ENCODE results near the gene COL18A1. TPM values are rescaled to one million over a fixed set of nuclear protein-coding genes. Genes with fewer than 3 reads are reported as not detected.

The COL18A1 gene
- total and polyA plus RNA-seq, 10 donors: 35.0 to 208 (median 86.4) TPM

DNA sequence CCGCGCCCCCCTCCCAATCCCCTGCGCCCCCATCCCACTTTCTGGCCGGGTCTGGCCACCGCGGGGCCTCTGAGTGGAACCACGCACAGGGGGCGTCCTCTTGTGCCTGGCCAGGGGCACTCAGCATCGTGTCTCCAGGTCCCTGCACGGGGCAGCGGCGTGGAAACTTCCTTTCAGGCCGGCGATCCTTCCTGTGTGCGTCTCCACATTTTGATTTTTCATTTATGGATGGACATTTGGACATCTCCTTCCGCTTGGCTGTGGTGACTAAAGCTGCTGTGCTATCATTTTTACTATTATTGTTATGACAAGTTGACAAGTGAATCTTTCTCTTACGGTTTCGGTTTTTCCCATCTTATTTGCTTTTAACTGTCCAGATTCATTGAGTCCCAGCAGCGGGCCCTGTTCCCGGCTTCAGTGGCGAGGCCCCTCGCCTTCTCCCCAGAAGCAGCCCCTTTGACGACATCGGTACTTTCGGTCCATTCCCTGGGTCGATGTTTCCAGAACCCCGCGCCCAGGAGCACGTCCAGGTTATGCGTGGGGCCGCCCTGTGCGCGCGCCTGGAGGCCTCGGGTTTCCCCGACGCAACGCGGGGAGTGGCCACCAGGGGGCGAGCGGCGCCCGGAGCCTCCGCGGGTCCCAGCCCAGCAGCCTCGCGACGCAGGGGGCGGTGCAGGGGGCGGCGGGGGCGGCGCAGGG is 149.7 kb downstream of the COL18A1 start:
- peaks cover 18 to 53% (median 48%) of the 10 kb centered on the region in 6 donors for H3K4me1 ChIP-seq
- intact Hi-C loops (cut with DNase I; ENCODE audit: low total_unique reads): no loop called here
- peak overlapping the region; percentile 54 to 79 (median 59) for H3K4me3 ChIP-seq
- 0 to 2% (median 1%) methylated on average over 22 to 53 of the region's 53 CpGs for WGBS, 5 donors
- no peaks in the 10 kb centered on the region for H3K9me3 ChIP-seq
- H3K27ac ChIP-seq: peak overlapping the region; percentile 72 to 95 (median 88)
- DNase-seq: peak; percentile 98
- TF ChIP-seq POLR2AphosphoS5 (IDR thresholded peaks at IDR 0.05) (peak; percentile 82 to 88 (median 83)), POLR2A (IDR thresholded peaks at IDR 0.05) (no peak)
- TF ChIP-seq, protein P1, sequence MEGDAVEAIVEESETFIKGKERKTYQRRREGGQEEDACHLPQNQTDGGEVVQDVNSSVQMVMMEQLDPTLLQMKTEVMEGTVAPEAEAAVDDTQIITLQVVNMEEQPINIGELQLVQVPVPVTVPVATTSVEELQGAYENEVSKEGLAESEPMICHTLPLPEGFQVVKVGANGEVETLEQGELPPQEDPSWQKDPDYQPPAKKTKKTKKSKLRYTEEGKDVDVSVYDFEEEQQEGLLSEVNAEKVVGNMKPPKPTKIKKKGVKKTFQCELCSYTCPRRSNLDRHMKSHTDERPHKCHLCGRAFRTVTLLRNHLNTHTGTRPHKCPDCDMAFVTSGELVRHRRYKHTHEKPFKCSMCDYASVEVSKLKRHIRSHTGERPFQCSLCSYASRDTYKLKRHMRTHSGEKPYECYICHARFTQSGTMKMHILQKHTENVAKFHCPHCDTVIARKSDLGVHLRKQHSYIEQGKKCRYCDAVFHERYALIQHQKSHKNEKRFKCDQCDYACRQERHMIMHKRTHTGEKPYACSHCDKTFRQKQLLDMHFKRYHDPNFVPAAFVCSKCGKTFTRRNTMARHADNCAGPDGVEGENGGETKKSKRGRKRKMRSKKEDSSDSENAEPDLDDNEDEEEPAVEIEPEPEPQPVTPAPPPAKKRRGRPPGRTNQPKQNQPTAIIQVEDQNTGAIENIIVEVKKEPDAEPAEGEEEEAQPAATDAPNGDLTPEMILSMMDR (IDR thresholded peaks at IDR 0.05 in 8 of 11, conservative IDR thresholded peaks at IDR 0.05 in 3 of 11): peak; percentile 88 to 98 (median 92)
- no peaks in the 10 kb centered on the region for H3K36me3 ChIP-seq
- H3K27me3 ChIP-seq (replicated peaks in 1 of 7): peaks cover 0 to 12% (median 0%) of the 10 kb centered on the region in 7 donors

DNA sequence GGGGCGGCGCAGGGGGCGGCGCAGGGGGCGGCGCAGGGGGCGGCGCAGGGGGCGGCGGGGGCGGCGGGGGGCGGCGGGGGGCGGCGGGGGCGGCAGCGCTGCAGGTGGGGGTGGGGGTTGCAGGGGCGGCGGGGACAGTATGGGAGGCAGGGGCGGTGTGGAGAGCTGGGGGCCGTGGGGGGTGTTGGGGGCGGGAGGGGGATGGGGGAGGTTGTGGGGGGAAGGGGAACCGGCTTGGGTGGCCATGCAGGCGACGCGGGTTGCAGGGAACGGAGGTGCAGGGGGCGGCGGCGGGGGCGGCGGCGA is 150.2 kb downstream of the COL18A1 start:
- no peaks in the 10 kb centered on the region for H3K9me3 ChIP-seq
- peak overlapping the region in 7 of 8 donors; percentile 77 to 94 (median 86) for H3K27ac ChIP-seq
- no peak for DNase-seq
- 0 to 7% (median 1%) methylated on average over 9 to 13 of the region's 34 CpGs; no CpG with 5 or more reads in 1 of the 5 donors for WGBS, 5 donors
- peak overlapping the region; percentile 30 to 79 (median 61) for H3K4me3 ChIP-seq
- no peaks in the 10 kb centered on the region for H3K36me3 ChIP-seq
- TF ChIP-seq POLR2A (IDR thresholded peaks at IDR 0.05): no peak
- TF ChIP-seq, protein P1 (IDR thresholded peaks at IDR 0.05 in 8 of 11, conservative IDR thresholded peaks at IDR 0.05 in 3 of 11): no peak
- intact Hi-C loops (cut with DNase I; ENCODE audit: low total_unique reads): no loop called here
- H3K4me1 ChIP-seq: peaks cover 18 to 47% (median 43%) of the 10 kb centered on the region in 6 donors
- H3K27me3 ChIP-seq (replicated peaks in 1 of 7): peaks cover 0 to 12% (median 0%) of the 10 kb centered on the region in 7 donors

GRCh38 chr21:45555557-45556301 is 150.8 kb downstream of the COL18A1 start:
- Histone ChIP-seq H3K4me1 (peaks cover 18 to 43% (median 39%) of the 10 kb centered on the region in 6 donors), H3K27ac (peak overlapping the region; percentile 68 to 94 (median 86)), H3K36me3 (no peaks in the 10 kb centered on the region), H3K27me3 (replicated peaks in 1 of 7) (peaks cover 0 to 12% (median 0%) of the 10 kb centered on the region in 7 donors), H3K4me3 (peak overlapping the region; percentile 30 to 79 (median 61)), H3K9me3 (no peaks in the 10 kb centered on the region)
- peak; percentile 95 for DNase-seq
- intact Hi-C loops (cut with DNase I; ENCODE audit: low total_unique reads): no loop called here
- 1 to 37% (median 11%) methylated on average over 16 to 62 of the region's 62 CpGs for WGBS, 5 donors
- TF ChIP-seq POLR2A (IDR thresholded peaks at IDR 0.05) (no peak), POLR2AphosphoS5 (IDR thresholded peaks at IDR 0.05) (peak; percentile 17 to 50 (median 32))
- TF ChIP-seq, protein P1 (IDR thresholded peaks at IDR 0.05 in 8 of 11, conservative IDR thresholded peaks at IDR 0.05 in 3 of 11): peak; percentile 60 to 95 (median 83)

DNA sequence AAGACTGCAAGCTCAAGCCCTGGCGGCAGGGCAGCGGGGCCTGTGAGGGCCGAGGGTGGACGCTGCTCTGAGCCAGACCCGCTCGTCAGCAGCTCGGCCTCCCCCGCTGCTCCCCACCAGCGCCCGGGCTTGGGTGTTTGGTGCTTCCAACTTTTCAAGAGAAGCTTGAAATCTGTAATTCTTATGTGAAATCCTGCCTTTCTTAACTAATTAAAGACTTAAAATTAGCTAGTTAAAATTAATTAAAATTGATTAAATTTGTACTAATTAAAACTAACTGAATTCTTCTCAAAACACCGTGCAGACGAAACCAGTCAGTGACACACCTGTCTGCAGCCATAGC is 151.3 kb downstream of the COL18A1 start:
- intact Hi-C loops (cut with DNase I; ENCODE audit: low total_unique reads): no loop called here
- WGBS, 5 donors: 44 to 67% (median 54%) methylated on average over 12 of the region's 12 CpGs
- DNase-seq: no peak
- Histone ChIP-seq H3K4me3 (peak overlapping the region in 5 of 8 donors; percentile 53 to 79 (median 64)), H3K27ac (peak overlapping the region; percentile 68 to 94 (median 86)), H3K4me1 (peaks cover 18 to 37% (median 34%) of the 10 kb centered on the region in 6 donors), H3K9me3 (no peaks in the 10 kb centered on the region), H3K27me3 (replicated peaks in 1 of 7) (peaks cover 0 to 12% (median 0%) of the 10 kb centered on the region in 7 donors), H3K36me3 (no peaks in the 10 kb centered on the region)
- no peak for TF ChIP-seq POLR2A (IDR thresholded peaks at IDR 0.05)
- TF ChIP-seq, protein P1 (IDR thresholded peaks at IDR 0.05 in 8 of 11, conservative IDR thresholded peaks at IDR 0.05 in 3 of 11): peak in 1 of 11 experiments; percentile 40

All from spleen (tissue), 11 donors.